GM03348 (cell line): ENCODE results near the gene PTCH1.

Source experiments
- DNase-seq: peaks from one replicate; pipeline ENCODE4 v3.0.0; 2012; ENCODE audit warnings: low spot score

The PTCH1 gene

DNA sequence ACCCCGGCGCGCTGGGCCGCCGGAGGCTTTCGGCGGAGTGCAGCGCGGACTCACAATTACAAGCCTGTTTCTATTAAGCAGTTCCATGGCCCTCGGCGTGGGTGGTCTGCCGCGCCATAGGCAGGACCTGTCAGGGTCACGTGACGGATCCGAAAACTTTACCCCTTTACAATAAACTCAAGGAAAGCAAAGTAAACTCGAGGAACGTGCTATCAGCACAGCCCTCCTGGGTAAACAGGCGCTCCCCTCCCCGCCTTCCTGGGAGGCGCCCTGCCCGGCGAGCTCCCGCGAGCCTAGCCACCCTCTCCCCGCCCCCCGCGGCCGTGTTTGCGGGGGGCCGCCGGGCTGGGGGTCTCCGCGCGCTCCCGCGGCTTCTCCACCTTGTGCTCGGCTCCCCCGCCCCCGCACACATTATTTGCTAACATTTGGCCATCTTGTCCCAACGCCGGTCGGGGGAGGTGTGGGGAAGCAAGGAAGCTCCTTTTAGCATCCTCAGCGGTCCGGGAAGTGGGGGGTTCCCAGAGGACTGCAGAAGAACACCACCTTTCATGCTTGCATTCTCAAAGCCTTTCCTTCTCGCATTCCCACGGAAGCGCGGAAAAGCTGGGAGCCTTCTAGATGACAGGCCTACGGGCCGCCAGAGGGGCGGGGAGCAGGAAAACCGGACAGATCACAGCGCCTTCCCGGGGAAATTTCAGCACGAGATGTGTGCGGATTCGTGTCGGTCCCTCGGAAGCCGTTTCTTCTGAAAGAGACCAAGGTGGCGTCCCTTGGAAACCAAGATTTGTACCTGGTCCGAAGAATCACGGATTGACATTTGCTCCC, at the start of gene PTCH1:
PTCH1 (minus strand) TSS at position 238 of the 825 bp plus-strand sequence.
- peak; percentile 76 for DNase-seq

DNA sequence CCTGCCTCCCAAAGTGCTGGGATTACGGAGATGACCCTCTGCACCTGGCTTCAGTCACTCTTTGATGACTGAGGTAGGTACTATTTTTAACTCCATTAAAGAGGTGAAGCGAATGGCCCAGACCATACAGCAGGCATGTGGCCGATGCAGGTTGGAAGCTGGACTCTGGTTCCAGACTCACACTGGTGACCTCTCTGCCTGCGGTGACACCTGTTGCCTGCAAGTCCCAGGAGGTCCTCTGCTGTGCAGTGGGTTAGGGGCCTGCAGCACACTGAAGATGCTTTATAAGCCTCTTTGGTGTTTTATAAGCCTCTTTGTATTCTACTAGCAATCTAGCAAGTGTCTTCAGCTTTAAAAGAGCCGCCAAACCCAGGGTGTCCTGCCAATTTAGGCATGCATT, 49.2 kb upstream of the PTCH1 start:
- DNase-seq, result no peak

DNA sequence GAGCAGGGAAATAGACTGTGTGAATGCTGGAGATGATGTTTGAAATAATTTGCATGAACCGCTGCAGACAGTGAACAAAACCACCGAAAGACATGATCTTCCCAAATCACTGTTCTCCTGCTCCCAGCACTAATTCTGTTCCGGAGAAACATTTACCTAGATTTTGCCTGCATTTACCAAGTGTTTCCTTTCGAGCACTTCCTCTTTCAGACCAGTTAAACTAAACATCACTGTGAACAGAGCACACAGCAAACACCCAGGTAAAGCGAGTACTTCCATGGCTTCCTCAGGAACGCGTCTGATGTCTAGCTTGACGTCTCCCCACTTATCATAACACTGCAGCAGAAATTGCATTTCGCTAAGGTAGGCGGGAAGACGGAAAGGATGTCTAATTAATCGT, 45.1 kb upstream of the PTCH1 start:
- DNase-seq, result no peak

GRCh38 chr9:95557142-95557541, 40.4 kb upstream of the PTCH1 start:
- no peak for DNase-seq

DNA sequence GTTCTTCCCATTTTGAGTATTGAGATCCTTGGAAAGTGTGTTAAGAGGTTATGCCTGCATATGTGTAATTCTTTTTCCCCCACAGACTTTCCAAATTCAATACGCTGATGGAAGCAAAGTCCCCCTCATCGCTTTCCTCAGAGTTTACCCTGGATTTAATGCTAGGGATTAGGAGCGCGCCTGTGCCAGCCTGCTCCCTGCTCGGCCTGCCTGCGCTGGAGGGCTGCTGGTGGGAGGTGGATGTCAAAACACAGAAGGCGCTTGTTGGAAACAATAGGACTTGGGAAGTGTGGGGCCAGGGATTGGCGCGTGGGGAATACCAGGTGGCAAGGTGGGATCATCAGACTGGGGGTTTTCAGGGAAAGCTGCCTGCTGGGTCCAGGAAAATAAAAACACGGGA, 39.8 kb upstream of the PTCH1 start:
- no peak for DNase-seq

- no peak for DNase-seq
Observed at GRCh38 chr9:95552814-95553546, 36.2 kb upstream of the PTCH1 start.

GRCh38 chr9:95552255-95552654, 35.5 kb upstream of the PTCH1 start:
- DNase-seq, result no peak

DNA sequence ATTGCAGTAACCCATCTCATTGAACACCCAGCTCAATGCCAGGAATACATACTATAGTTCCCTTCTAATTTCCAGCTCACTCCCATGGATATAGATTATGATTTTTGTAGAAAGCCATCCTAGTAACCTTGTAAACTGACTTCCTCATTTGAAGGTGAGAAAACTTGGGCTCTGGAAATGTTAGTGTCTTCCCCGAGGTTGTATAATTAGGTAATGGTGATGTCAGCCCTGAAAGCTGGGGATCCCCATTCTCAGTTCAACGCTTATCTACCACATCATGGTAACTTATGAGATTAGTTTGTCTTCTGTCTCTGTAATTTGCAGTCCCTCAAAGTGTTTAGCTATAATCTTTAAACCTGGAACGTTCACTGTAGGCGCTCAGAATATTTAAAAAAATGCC, 34.6 kb upstream of the PTCH1 start:
- DNase-seq, result no peak

DNA sequence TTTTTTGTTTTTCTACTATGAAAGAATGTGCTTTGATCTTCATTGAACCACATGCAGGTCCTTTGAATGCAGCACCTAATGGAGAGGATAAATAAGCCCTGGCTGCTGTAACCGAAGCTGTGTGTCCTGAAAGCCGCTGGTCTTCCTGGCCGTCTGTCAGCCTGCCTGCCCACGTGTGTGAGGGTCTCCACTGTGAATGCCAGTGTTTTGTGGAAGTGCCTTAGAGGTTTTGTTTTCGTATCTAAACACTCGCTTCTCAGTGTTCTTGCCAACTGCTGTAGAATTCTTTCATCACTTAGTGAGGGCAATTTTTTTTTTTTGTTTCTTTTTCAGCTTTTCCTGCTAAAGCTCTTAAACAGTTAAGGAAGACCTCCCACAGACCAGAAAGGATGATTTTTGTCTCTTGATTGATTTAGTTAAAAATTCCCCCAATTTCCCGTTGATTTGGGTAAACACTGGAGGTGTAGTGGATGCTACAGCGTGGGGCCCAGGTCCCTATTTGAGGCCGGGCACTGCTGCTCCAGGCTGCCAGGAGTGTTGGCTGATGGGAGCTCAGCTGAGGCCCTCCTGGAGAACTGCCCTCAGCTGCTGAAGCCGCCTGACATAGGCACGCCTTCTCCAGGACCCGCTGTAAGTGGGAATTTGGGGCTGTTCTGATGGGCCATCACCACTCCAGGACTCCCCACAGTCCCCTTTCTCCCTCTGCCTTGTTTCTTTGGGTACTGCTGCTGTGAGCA, 29.2 kb upstream of the PTCH1 start:
- no peak for DNase-seq

DNA sequence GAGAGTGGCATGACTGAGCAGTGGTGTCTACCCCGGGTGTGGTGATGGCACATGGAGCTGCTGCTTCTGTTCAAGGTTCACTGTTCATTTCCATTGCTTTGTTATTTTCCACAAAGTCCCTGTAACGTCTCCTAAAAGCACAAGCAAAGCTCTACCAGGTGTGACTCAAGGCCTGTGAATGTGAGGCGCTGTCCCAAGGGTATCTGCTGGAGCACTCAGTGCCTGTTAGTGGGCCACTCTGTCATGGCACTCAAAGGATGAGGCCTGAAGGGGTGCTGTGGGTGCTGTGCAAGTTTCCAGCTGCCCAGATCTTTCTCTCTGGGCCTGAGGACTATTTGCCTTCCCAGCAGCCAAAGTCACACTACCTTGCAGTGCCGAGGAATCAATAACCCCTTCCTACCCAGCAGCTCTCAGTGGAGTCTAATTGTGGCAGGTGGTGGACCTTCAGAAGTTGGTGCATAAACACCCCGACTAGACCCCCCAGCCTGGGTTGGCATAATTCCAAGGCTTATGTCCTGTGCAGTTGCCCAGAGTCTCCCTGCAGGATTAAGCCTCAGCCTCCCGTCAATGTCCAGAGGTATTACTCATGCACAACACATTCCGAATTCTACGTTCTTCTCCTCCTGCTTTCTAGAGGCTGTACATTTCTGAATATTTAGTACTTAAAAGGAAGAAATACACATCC, 17.4 kb upstream of the PTCH1 start:
- no peak for DNase-seq

DNA sequence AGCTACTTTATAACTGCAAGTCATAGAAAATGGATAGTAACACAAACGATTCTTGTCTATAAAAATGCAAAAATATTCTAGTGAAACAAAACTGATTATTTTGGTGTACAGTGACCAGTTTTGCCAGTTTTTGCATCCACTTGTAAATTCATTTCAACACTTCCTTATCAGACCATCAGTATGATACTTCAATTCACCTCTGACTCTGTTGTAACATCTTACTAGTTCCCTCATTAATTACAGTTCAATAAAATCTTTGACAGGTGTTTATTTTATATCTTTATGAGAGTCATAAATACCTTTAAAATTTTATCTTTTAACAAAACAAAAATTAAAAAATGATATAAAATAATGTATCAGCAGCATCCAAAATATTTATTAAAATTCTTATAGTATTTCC, 13.1 kb upstream of the PTCH1 start:
- no peak for DNase-seq

GRCh38 chr9:95528908-95529502, 12.2 kb upstream of the PTCH1 start:
- no peak for DNase-seq

DNA sequence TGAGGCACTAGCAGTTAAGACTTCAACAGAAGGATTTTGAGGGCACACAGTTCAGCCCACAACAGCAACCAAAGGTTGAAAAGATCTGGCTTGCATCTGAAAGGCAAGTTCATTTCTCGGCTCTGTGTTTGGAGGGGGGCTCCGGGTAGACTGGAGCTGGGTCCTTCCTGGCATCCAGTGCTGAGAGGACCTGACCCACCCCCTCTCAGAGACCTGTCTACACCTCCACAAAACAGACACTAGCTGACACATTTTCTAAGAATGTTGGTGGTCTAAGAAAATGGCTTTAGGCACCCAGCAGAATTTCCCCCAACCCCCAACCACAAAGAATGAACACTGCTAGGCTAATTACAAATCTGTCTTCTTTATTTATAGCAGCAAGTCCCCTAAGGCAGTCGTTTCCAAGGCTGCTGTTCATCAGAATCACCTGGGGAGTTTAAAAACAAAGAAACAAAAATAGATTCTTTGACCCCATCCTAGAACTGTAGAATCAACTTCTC, 6.2 kb upstream of the PTCH1 start:
- no peak for DNase-seq

DNA sequence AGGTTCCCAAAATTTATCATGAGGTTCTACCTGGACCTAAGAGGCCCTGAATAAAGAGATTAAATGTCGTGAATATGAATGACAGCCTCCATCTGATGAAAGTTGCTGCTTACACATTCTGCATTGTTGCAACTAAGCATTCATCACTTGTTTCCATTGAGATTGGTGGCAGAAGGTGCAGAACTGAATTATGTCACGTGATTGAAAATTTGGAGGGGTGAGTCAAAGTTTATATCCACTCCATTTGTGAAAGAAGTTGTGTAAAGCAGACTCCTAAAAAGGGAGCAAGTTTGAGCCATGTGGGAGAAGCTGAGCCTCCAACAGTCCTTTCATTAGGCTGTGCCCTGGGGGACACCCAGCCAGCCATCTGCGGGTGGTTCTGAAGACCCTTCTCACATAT, 4.9 kb upstream of the PTCH1 start:
- no peak for DNase-seq

- DNase-seq, result no peak
Observed at GRCh38 chr9:95517559-95518425, 1.0 kb upstream of the PTCH1 start.

GRCh38 chr9:95516221-95516733, 494 bp downstream of the PTCH1 start:
- peak; percentile 44 for DNase-seq

DNA sequence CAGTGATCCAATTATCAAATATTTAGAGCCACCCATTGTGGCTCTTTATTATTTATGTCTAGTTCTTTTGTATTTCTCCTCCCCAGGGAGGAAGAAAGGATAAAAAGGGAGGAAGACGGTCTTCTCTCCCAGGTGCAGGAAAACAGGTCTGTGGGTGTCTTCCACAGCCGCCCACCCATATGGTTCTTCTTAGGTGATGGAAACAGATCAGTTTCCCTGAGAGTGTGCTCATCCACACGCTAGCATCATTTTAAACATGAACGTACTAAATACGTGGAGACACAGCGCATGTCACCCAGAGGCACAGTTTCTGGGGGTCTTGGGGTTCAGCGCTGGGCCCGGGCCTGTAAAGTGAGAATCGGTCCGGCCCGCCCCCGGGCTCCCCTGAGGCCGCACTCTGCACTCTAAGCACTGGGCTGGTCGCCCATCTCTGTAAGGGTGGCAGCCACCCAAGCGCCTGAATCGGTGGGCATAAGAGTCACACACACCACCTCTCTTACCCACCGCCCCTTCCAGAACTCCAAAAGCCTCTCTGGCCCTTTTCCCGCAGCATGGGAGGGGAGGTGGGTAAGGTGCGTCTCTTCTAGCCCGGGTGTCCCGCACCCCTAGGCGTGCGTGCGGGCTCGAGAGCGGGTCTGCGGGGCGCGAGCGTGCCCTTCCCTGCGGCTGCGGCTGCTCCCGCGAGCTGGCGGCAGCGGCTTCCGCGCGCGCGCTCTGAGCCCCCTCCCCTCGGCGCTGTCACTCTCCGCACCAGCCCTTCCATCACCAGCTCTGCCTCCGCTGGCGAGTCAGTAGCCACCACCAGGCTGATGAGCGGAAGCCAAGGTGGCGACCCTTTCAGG, 1.3 kb downstream of the PTCH1 start:
- peak; percentile 31 for DNase-seq

- DNase-seq, result no peak
Observed at GRCh38 chr9:95514342-95514741, 2.4 kb downstream of the PTCH1 start.

- DNase-seq, result no peak
Observed at GRCh38 chr9:95513711-95514110, 3.1 kb downstream of the PTCH1 start.

DNA sequence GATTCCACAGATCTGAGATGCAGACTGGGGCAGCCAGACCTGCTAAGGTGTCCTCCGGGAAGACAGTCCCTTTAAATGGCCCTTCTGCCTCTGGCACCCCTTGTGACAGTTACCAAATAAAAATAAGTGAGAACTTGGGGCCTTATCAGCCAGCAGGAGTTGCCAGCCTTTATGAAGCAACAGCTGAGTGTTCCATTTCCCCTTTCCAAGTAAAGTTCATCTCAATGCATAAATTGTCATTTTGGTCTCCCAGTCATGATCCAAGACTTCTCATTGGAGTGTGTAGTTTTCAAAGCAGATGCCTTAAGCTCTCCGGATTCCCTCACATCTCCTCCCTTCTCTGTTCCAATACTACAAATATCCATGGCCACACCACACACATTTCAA, 4.1 kb downstream of the PTCH1 start:
- DNase-seq, result no peak
